Measurements from ENCODE around the gene ASB8.

DNA sequence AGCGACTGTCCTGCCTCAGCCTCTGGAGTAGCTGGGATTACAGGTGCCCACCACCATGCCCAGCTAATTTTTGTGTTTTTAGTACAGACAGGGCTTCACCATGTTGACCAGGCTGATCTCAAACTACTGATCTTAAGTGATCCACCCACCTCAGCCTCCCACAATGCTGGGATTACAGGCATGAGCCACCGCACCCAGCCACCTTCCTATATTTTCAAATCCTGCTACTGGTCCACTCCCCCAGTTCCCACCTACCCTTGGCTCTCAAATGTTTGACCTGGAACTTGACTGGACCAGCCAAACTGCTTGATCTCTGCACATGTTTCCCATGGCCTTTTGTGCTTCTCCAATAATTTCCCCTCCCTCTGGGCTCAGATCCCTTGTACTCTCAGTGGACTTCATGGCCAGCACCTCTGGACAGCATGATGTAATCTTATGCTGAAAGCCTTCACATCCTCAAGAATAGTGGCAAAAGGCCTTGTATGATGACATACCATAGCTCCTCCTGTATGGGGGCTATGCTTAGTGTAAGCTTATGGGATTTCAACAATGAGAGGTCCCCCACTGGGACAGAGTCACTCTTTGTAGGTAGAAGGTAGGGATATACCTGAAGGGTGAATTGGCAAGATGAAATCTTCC is 23.7 kb upstream of the ASB8 start:
- TF ChIP-seq, protein P1, sequence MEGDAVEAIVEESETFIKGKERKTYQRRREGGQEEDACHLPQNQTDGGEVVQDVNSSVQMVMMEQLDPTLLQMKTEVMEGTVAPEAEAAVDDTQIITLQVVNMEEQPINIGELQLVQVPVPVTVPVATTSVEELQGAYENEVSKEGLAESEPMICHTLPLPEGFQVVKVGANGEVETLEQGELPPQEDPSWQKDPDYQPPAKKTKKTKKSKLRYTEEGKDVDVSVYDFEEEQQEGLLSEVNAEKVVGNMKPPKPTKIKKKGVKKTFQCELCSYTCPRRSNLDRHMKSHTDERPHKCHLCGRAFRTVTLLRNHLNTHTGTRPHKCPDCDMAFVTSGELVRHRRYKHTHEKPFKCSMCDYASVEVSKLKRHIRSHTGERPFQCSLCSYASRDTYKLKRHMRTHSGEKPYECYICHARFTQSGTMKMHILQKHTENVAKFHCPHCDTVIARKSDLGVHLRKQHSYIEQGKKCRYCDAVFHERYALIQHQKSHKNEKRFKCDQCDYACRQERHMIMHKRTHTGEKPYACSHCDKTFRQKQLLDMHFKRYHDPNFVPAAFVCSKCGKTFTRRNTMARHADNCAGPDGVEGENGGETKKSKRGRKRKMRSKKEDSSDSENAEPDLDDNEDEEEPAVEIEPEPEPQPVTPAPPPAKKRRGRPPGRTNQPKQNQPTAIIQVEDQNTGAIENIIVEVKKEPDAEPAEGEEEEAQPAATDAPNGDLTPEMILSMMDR (IDR thresholded peaks at IDR 0.05), result no peak
- TF ChIP-seq TP53 (CRISPR knock-in tag; IDR thresholded peaks at IDR 0.05) (no peak), CBX2 (IDR thresholded peaks at IDR 0.05; ENCODE audit: borderline replicate concordance, low read depth) (no peak)

All from A549 (cell line).